H9 (cell line): ENCODE results near the gene RAB4B. TPM values are rescaled to one million over a fixed set of nuclear protein-coding genes. Genes with fewer than 3 reads are reported as not detected.
A peak's percentile ranks its signal among the peaks of the same experiment; 100 is the strongest.

Experiments
- DNase-seq: peaks from one replicate; pipeline ENCODE4 v3.0.0-alpha.2; 2017
- H2AFZ ChIP-seq: one replicate; pipeline ENCODE4 v1.6.1; 2013; ENCODE audit warnings: mild to moderate bottlenecking, low read length, control low read depth, moderate library complexity
- H2AK5ac ChIP-seq: 2 replicates; pipeline ENCODE4 v1.6.1; 2013; ENCODE audit warnings: low read length, control low read depth, mixed read lengths; ENCODE audit not compliant: insufficient read length
- H2BK120ac ChIP-seq: one replicate; pipeline ENCODE4 v1.6.1; 2013; ENCODE audit warnings: low read depth, mild to moderate bottlenecking, low read length, control low read depth, inconsistent platforms; ENCODE audit not compliant: poor library complexity, severe bottlenecking
- H2BK12ac ChIP-seq: 2 replicates; pipeline ENCODE4 v1.6.1; 2013; ENCODE audit warnings: low read length, control low read depth, mixed read lengths, low read depth; ENCODE audit not compliant: insufficient read length
- H2BK15ac ChIP-seq: 2 replicates; pipeline ENCODE4 v1.6.1; 2013; ENCODE audit warnings: low read depth, low read length, control low read depth
- H2BK20ac ChIP-seq: one replicate; pipeline ENCODE4 v1.6.1; 2013; ENCODE audit warnings: low read depth, mild to moderate bottlenecking, low read length, control low read depth, inconsistent platforms; ENCODE audit not compliant: poor library complexity, severe bottlenecking
- H2BK5ac ChIP-seq: 2 replicates; pipeline ENCODE4 v1.6.1; 2013; ENCODE audit warnings: low read length, control low read depth, mixed read lengths; ENCODE audit not compliant: insufficient read length
- H3K14ac ChIP-seq: 2 replicates; pipeline ENCODE4 v1.6.1; 2013; ENCODE audit warnings: low read length, control low read depth; ENCODE audit not compliant: insufficient read depth
- H3K18ac ChIP-seq: 2 replicates; pipeline ENCODE4 v1.6.1; 2013; ENCODE audit warnings: low read depth, mild to moderate bottlenecking, mixed read lengths, low read length, control low read depth; ENCODE audit not compliant: insufficient read length
- H3K23ac ChIP-seq: 2 replicates; pipeline ENCODE4 v1.6.1; 2013; ENCODE audit warnings: low read length, control low read depth, mixed read lengths, low read depth; ENCODE audit not compliant: insufficient read length
- H3K23me2 ChIP-seq: 2 replicates; pipeline ENCODE4 v1.6.1; 2013; ENCODE audit warnings: low read depth, mild to moderate bottlenecking, mixed read lengths, low read length, control low read depth; ENCODE audit not compliant: insufficient read length, poor library complexity, severe bottlenecking
- H3K27ac ChIP-seq: 2 replicates; pipeline ENCODE4 v1.5.1; 2013; ENCODE audit warnings: low read length, control low read depth, mixed read lengths, low read depth; ENCODE audit not compliant: insufficient read length
- H3K27me3 ChIP-seq: 2 replicates; pipeline ENCODE4 v1.6.1; 2013; ENCODE audit warnings: low read length, control low read depth, inconsistent platforms; ENCODE audit not compliant: insufficient read depth
- H3K4ac ChIP-seq: 2 replicates; pipeline ENCODE4 v1.6.1; 2013; ENCODE audit warnings: low read depth, mild to moderate bottlenecking, control low read depth, inconsistent platforms, low read length, moderate library complexity
- H3K4me1 ChIP-seq: 2 replicates; pipeline ENCODE4 v1.6.1; 2013; ENCODE audit warnings: low read length, control low read depth, inconsistent platforms; ENCODE audit not compliant: insufficient read depth
- H3K4me2 ChIP-seq: 2 replicates; pipeline ENCODE4 v1.6.1; 2013; ENCODE audit warnings: low read length, control low read depth, mixed read lengths; ENCODE audit not compliant: insufficient read length, insufficient read depth
- H3K56ac ChIP-seq: 2 replicates; pipeline ENCODE4 v1.6.1; 2013; ENCODE audit warnings: low read depth, mild to moderate bottlenecking, mixed read lengths, low read length, control low read depth; ENCODE audit not compliant: insufficient read length
- H3K79me1 ChIP-seq: 2 replicates; pipeline ENCODE4 v1.6.1; 2013; ENCODE audit warnings: low read depth, mild to moderate bottlenecking, moderate library complexity, low read length, control low read depth, inconsistent platforms; ENCODE audit not compliant: insufficient read depth, poor library complexity, severe bottlenecking
- H3K79me2 ChIP-seq: 2 replicates; pipeline ENCODE4 v1.6.1; 2013; ENCODE audit warnings: low read length, control low read depth, inconsistent platforms; ENCODE audit not compliant: insufficient read depth
- H3K9ac ChIP-seq: 2 replicates; pipeline ENCODE4 v1.6.1; 2013; ENCODE audit warnings: low read length, control low read depth, mixed read lengths; ENCODE audit not compliant: insufficient read length; ENCODE audit errors: extremely low read depth
- H3K9me3 ChIP-seq: one replicate; pipeline ENCODE4 v1.6.1; 2013; ENCODE audit warnings: low read depth, low read length, inconsistent platforms; ENCODE audit not compliant: control insufficient read depth
- H3T11ph ChIP-seq: one replicate; pipeline ENCODE4 v1.6.1; 2013; ENCODE audit warnings: mild to moderate bottlenecking, low read length, control low read depth, inconsistent platforms
- H4K20me1 ChIP-seq: one replicate; pipeline ENCODE4 v1.6.1; 2013; ENCODE audit not compliant: control insufficient read depth, insufficient read length, insufficient read depth
- H4K5ac ChIP-seq: 2 replicates; pipeline ENCODE4 v1.6.1; 2013; ENCODE audit warnings: low read depth, mild to moderate bottlenecking, mixed read lengths, low read length, control low read depth; ENCODE audit not compliant: insufficient read length
- H4K8ac ChIP-seq: replicated peaks from 2 replicates; pipeline ENCODE4 v1.6.1; 2013; ENCODE audit warnings: low read length, control low read depth, mixed read lengths, low read depth; ENCODE audit not compliant: insufficient read length
- H4K91ac ChIP-seq: 2 replicates; pipeline ENCODE4 v1.6.1; 2013; ENCODE audit warnings: low read depth, mild to moderate bottlenecking, moderate library complexity, mixed read lengths, low read length, control low read depth; ENCODE audit not compliant: insufficient read length
- H3K27ac Mint-ChIP-seq, 3 experiments: 2 replicates in 2 of 3; 3 replicates in 1 of 3; pipeline ENCODE4 v1.8.0; 2020 to 2021; ENCODE audit warnings: mixed read lengths in 3 of 3, mild to moderate bottlenecking in 1 of 3, moderate library complexity in 1 of 3
- H3K27me3 Mint-ChIP-seq: 2 replicates; pipeline ENCODE4 v1.8.0; 2021; ENCODE audit warnings: low read depth, mild to moderate bottlenecking, moderate library complexity, mixed read lengths
- H3K36me3 Mint-ChIP-seq, 3 experiments: 2 replicates in 2 of 3; 3 replicates in 1 of 3; pipeline ENCODE4 v1.8.0; 2020 to 2021; ENCODE audit warnings: low read depth in 3 of 3, mixed read lengths in 3 of 3; ENCODE audit not compliant: insufficient read depth in 1 of 3
- H3K4me1 Mint-ChIP-seq, 2 experiments: 2 replicates each; pipeline ENCODE4 v1.8.0; 2020; ENCODE audit warnings: mixed read lengths in 2 of 2
- H3K4me3 Mint-ChIP-seq, 2 experiments: 2 replicates in 1 of 2; 3 replicates in 1 of 2; pipeline ENCODE4 v1.8.0; 2020 to 2021; ENCODE audit warnings: mild to moderate bottlenecking in 2 of 2, mixed read lengths in 2 of 2, moderate library complexity in 1 of 2
- H3K9me3 Mint-ChIP-seq, 2 experiments: 2 replicates in 1 of 2; 3 replicates in 1 of 2; pipeline ENCODE4 v1.8.0; 2020; ENCODE audit warnings: mild to moderate bottlenecking in 2 of 2, mixed read lengths in 2 of 2, moderate library complexity in 1 of 2
- WGBS: extraction: QIAGEN DNeasy Blood & Tissue Kit; methylation state at CpG from one replicate; pipeline ENCODE4 v1.1.7; 2013; ENCODE audit warnings: missing lambda C conversion rate, low lambda C conversion rate, mixed read lengths; ENCODE audit not compliant: insufficient read length; ENCODE audit errors: extremely low coverage; 5-methylcytosine and 5-hydroxymethylcytosine counted together
- total RNA-seq: library from RNA; stranded (reverse); gene quantifications from 2 replicates; pipeline ENCODE4 v1.2.1, GENCODE V29; 2021
- TF ChIP-seq, protein P1 (sequence below): fragments of 200-600 bp; sonication (generic); conservative IDR thresholded peaks from 3 replicates; pipeline ENCODE4 v1.8.0; 2021; ENCODE audit warnings: antibody characterized with exemption, mild to moderate bottlenecking

The RAB4B gene
- total RNA-seq, 1 experiment from 2014 or later: 26.8 TPM

GRCh38 chr19:40750058-40750873 lies 27.8 kb upstream of the RAB4B start, which contains the start of gene ACTMAP:
TSS of gene ACTMAP (minus strand) at chr19:40750477. CDS start at chr19:40749803, 674 bp downstream.
- Histone ChIP-seq H3K79me2 (peaks cover 28% of the 10 kb centered on the region; the same call in 1 of the 2 replicates), H2BK15ac (no peak within 1 kb of the TSS), H3K14ac (peak within 1 kb of the TSS; percentile 100), H4K8ac (peak within 1 kb of the TSS; percentile 78), H3K27me3 (no peaks in the 10 kb centered on the region), H4K5ac (peak within 1 kb of the TSS; percentile 94), H3K9ac (peak within 1 kb of the TSS; percentile 99), H3K23ac (no peak within 1 kb of the TSS), H3K23me2 (peaks cover 9% of the 10 kb centered on the region), H3K9me3 (no peaks in the 10 kb centered on the region), H2AFZ (no peak within 1 kb of the TSS), H3K4me1 (peaks cover 2% of the 10 kb centered on the region; the same call in 1 of the 2 replicates), H4K91ac (peak within 1 kb of the TSS; percentile 82), H3K27ac (peak within 1 kb of the TSS; percentile 93), H3T11ph (peak within 1 kb of the TSS; percentile 86), H2BK20ac (no peak within 1 kb of the TSS), H2AK5ac (no peak within 1 kb of the TSS), H3K18ac (peak within 1 kb of the TSS; percentile 100), H3K56ac (peak within 1 kb of the TSS; percentile 95), H2BK12ac (peak within 1 kb of the TSS; percentile 77), H3K4me2 (peak within 1 kb of the TSS; percentile 85), H4K20me1 (no peaks in the 10 kb centered on the region), H3K79me1 (no peaks in the 10 kb centered on the region), H2BK5ac (peak within 1 kb of the TSS; percentile 71), H2BK120ac (peak within 1 kb of the TSS; percentile 98), H3K4ac (peak within 1 kb of the TSS; percentile 71)
- Mint-ChIP-seq H3K4me1 (peaks cover 29 to 39% of the 10 kb centered on the region in 2 experiments), H3K9me3 (peaks cover 0 to 3% of the 10 kb centered on the region in 2 experiments; a peak in 1 of 5 replicates), H3K4me3 (peak within 1 kb of the TSS; percentile 95 to 98), H3K27ac (peak within 1 kb of the TSS; percentile 99), H3K27me3 (no peaks in the 10 kb centered on the region; the same call in none of the 2 replicates), H3K36me3 (peaks cover 31 to 40% (median 32%) of the 10 kb centered on the region in 3 experiments)
- DNase-seq: peak; percentile 100
- WGBS: no CpG with 5 or more reads among the region's 43 CpGs
- TF ChIP-seq, protein P1, sequence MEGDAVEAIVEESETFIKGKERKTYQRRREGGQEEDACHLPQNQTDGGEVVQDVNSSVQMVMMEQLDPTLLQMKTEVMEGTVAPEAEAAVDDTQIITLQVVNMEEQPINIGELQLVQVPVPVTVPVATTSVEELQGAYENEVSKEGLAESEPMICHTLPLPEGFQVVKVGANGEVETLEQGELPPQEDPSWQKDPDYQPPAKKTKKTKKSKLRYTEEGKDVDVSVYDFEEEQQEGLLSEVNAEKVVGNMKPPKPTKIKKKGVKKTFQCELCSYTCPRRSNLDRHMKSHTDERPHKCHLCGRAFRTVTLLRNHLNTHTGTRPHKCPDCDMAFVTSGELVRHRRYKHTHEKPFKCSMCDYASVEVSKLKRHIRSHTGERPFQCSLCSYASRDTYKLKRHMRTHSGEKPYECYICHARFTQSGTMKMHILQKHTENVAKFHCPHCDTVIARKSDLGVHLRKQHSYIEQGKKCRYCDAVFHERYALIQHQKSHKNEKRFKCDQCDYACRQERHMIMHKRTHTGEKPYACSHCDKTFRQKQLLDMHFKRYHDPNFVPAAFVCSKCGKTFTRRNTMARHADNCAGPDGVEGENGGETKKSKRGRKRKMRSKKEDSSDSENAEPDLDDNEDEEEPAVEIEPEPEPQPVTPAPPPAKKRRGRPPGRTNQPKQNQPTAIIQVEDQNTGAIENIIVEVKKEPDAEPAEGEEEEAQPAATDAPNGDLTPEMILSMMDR: no peak
